ENCODE results near the gene AUH. TPM values are rescaled to one million over a fixed set of nuclear protein-coding genes. Genes with fewer than 3 reads are reported as not detected.

Gene AUH
- total and polyA plus RNA-seq, 10 of the 15 experiments (the other 5 are each of a cell fraction or from before 2014, with no cell fraction given), result 1.7 to 7.3 (median 4.6) TPM

- CTCF ChIA-PET, result interaction anchor here (0.6 to 1.2 kb wide), 3 partner anchors 13 to 494 kb away, joined by 3 to 5 read pairs (median 3); no protein-coding TSS in a partner anchor
- in situ Hi-C loops (cut with MboI), result no loop called here
- RAD21 ChIA-PET (ENCODE audit: unreplicated experiment), result no interaction called here
- SMC1A ChIA-PET (ENCODE audit: uncharacterized antibody, unreplicated experiment), result interaction anchor here (2.4 kb wide), 1 partner anchor 13 kb away, joined by 7 read pairs; no protein-coding TSS in a partner anchor
- no TSS peak for BruUV-seq (replicated peaks)
- POLR2A ChIA-PET, result no interaction called here
- FAIRE-seq (no peak), DNase-seq (ENCODE audit: low read depth, low spot score) (no peak), ATAC-seq (no peak)
- intact Hi-C loops (cut with micrococcal nuclease; ENCODE audit: unreplicated experiment), result no loop called here
- H3K4me1 ChIP-seq (ENCODE audit: control insufficient read depth, insufficient read depth, low read length), result no peaks in the 10 kb centered on the region
- TF ChIP-seq ZSCAN29 (IDR thresholded peaks at IDR 0.05) (no peak), NR2C1 (IDR thresholded peaks at IDR 0.05) (no peak), HSF1 (IDR thresholded peaks at IDR 0.05; ENCODE audit: low read depth, low read length) (no peak), DPF2 (IDR thresholded peaks at IDR 0.05) (no peak), MYB (IDR thresholded peaks at IDR 0.05; ENCODE audit: borderline replicate concordance, low read depth, low read length) (no peak), RELB (IDR thresholded peaks at IDR 0.05; ENCODE audit: low read depth) (no peak), ZBTB40 (IDR thresholded peaks at IDR 0.05; ENCODE audit: borderline replicate concordance) (no peak), IKZF2 (IDR thresholded peaks at IDR 0.05) (no peak), CEBPZ (IDR thresholded peaks at IDR 0.05; ENCODE audit: low read depth, low read length) (no peak), CHD2 (IDR thresholded peaks at IDR 0.05; ENCODE audit: borderline replicate concordance, low read depth, low read length) (no peak)
- H3K36me3 ChIP-seq (ENCODE audit: control insufficient read depth in 2 of 2, insufficient read depth in 2 of 2, low read length in 1 of 2), result no peaks in the 10 kb centered on the region; a peak in 1 of 4 replicates
- H3K4me2 ChIP-seq (ENCODE audit: control insufficient read depth, insufficient read depth), result no peak overlapping the region
- H3K9me3 ChIP-seq (replicated peaks; ENCODE audit: control insufficient read depth, insufficient read depth, low read length), result no peaks in the 10 kb centered on the region
- no peak overlapping the region for H3K9ac ChIP-seq (ENCODE audit: control insufficient read depth, insufficient read depth, low read length)
- H2AFZ ChIP-seq (ENCODE audit: control insufficient read depth, low read depth, low read length), result no peak overlapping the region
- no peaks in the 10 kb centered on the region for H4K20me1 ChIP-seq (ENCODE audit: control insufficient read depth, insufficient read depth)
- H3K27ac ChIP-seq (ENCODE audit: control insufficient read depth, insufficient read depth), result no peak overlapping the region
- H3K4me3 ChIP-seq, result no peak overlapping the region
- H3K27me3 ChIP-seq (replicated peaks in 1 of 2; ENCODE audit: control insufficient read depth in 2 of 2, insufficient read depth in 2 of 2, low read length in 1 of 2), result no peaks in the 10 kb centered on the region
- 87% methylated on average over 12 of the region's 12 CpGs for WGBS (ENCODE audit: insufficient coverage, insufficient replicate concordance, low lambda C conversion rate, missing lambda C conversion rate)
- H3K79me2 ChIP-seq (ENCODE audit: control insufficient read depth, insufficient read depth, low read length), result no peaks in the 10 kb centered on the region
Measured at GRCh38 chr9:91410161-91410560, 48.4 kb upstream of the AUH start.
